Measurements from ENCODE around the gene CYTH4. TPM values are rescaled to one million over a fixed set of nuclear protein-coding genes. Genes with fewer than 3 reads are reported as not detected.

Gene CYTH4
- total RNA-seq, 2 experiments from 2014 or later = 97.8 to 123 TPM

DNA sequence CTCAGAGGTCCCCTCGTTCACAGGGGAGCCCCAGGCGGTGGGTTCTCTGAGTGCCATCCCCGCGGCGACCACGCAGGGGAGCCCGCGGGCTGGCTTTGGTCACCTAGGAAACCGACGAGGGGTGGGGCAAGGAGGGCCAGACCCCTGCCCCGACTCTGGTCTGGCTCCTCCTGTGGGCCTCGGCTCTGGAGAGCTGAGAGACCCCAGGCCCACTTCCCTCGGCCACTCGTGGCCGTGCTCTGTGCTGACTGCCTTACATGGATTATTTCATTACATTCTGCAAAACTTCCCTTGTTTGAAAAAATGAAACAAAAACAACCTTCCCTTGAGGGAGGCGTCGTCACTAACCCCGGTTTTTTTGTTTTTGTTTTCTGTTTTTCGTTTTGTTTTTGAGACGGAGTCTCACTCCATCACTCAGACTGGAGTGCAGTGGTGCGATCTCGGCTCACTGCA is 15.1 kb upstream of the CYTH4 start:
- Mint-ChIP-seq H3K4me3 (peak overlapping the region; percentile 86), H3K27ac (peak overlapping the region; percentile 92), H3K4me1 (peaks cover 30% of the 10 kb centered on the region), H3K36me3 (peaks cover 5% of the 10 kb centered on the region), H3K9me3 (ENCODE audit: low read depth) (peaks cover 4% of the 10 kb centered on the region), H3K27me3 (peaks cover 4% of the 10 kb centered on the region)
- DNase-seq (peak; percentile 83), ATAC-seq (peak; percentile 90)
- CTCF ChIA-PET = interaction anchor here (0.8 to 2.9 kb wide), 29 partner anchors 8 to 300 kb away, joined by 3 to 23 read pairs (median 5); partner anchors contain the start of genes MFNG and RAC2

DNA sequence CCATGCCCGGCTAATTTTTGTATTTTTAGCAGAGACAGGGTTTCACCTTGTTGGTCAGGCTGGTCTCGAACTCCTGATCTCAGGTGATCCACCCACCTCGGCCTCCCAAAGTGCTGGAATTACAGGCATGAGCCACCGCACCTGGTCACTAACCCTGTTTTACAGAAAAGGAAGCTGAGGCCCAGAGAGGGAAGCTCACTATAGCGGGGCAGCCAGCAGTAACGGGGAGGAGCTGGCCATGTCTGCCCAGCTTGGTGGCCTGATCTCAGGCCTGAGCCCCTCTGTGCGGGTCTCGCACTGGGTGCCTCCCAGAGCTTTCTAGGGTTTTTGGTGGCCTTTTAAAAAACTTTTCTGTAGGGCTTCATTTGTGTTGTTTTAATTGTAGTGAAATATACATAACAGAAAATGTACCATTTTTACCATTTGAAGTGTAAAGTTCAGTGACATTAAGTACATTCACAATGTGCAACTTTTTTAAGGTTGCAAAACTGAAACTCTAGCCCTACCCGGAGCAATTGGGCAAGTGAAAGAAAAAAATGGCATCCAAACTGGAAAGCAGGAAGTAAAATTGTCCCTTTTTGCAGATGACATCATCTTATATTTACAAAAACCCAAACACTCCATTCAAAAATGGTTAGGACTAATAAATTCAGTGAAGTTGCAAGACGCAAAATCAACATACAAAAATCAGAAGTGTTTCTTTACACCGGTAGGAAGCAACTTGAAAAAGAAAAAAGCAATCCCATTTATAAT is 14.5 kb upstream of the CYTH4 start:
- peaks cover 5% of the 10 kb centered on the region for H3K36me3 Mint-ChIP-seq
- ATAC-seq (peak; percentile 32), DNase-seq (no peak)
- peak overlapping the region; percentile 92 for H3K27ac Mint-ChIP-seq
- peaks cover 4% of the 10 kb centered on the region for H3K9me3 Mint-ChIP-seq (ENCODE audit: low read depth)
- peaks cover 2% of the 10 kb centered on the region for H3K27me3 Mint-ChIP-seq
- CTCF ChIA-PET = interaction anchor here (0.7 to 2.9 kb wide), 32 partner anchors 9 to 336 kb away, joined by 3 to 23 read pairs (median 4); partner anchors contain the start of genes MFNG and RAC2
- peaks cover 31% of the 10 kb centered on the region for H3K4me1 Mint-ChIP-seq
- H3K4me3 Mint-ChIP-seq = peak overlapping the region; percentile 86

DNA sequence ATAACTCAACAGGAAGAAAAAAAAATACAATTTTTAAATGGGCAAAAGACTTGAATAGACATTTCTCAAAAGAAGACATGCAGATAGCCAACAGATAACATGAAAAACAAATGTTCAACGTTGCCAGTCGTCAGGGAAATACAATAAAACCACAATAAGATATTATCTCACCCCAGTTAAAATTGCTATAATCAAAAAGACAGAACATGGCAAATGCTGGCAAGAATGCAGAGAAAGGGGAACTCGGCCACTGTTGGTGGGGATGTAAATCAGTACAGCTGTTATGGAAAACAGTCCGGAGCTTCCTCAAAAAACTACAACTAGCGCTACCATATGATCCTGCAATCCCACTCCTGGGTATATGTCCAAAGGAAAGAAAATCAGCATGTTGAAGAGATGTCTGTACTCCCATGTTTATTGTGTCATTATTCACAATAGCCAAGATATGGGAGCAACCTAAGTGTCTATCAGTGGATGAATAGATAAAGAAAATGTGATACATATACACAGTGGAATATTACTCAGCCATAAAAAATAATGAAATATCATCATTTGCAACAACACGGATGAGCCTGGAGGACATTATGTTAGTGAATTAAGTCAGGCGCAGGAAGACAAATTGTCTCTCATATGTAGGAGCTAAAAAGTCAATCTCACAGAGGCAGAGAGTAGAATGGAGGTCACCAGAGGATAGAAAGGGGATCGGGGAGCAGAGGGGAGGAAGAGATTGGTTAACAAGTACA is 12.2 kb upstream of the CYTH4 start:
- DNase-seq = no peak
- H3K4me1 Mint-ChIP-seq = peaks cover 53% of the 10 kb centered on the region

DNA sequence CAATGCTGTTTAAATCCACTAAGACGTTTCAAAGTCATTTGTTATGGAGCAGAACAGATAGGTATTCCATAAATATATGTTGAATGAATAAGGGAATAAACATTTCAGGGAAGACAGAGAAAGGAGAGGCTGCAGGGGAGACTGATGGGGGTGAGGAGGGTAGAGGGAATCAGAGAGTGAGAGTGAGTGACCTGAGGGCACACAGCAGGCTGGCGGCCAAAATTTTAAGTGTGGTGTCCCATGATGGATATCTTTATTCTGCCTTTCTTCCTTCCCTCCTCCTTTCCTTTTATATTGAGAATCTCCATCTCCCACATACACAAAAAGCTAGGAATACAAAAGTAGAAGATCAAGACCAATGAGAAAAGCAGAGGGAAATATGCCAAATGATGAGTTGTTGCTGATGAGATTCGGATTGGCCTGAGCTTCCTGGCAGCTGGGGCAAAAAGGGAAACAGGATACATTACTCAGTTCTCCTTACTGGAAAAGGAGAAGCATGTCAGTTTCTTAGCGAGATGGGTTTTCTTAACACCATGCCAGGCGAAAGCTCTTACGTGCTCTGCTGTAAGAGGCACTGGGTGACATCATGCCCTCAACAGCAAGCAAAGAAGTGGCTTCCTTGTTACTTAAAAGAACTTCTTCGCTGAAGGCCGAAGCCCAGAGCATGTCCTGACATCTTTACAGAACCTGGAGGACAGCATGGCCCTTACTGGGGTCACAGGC is 11.2 kb upstream of the CYTH4 start:
- CTCF ChIA-PET = interaction anchor here (1.2 to 4.8 kb wide), 6 partner anchors 11 to 157 kb away, joined by 3 to 27 read pairs (median 4); no protein-coding TSS in a partner anchor
- ATAC-seq = no peak
- Mint-ChIP-seq H3K4me1 (peaks cover 63% of the 10 kb centered on the region), H3K27me3 (peaks cover 2% of the 10 kb centered on the region), H3K9me3 (ENCODE audit: low read depth) (no peaks in the 10 kb centered on the region), H3K4me3 (no peak overlapping the region), H3K36me3 (no peaks in the 10 kb centered on the region), H3K27ac (no peak overlapping the region)
- no peak for DNase-seq

More for the DNA sequence above, 12.2 kb upstream of the CYTH4 start:
- CTCF ChIA-PET = interaction anchor here (0.8 to 4.8 kb wide), 13 partner anchors 9 to 161 kb away, joined by 3 to 27 read pairs (median 3); no protein-coding TSS in a partner anchor
- H3K27ac Mint-ChIP-seq = no peak overlapping the region
- H3K36me3 Mint-ChIP-seq = no peaks in the 10 kb centered on the region
- no peak for ATAC-seq
- peaks cover 2% of the 10 kb centered on the region for H3K27me3 Mint-ChIP-seq
- no peak overlapping the region for H3K4me3 Mint-ChIP-seq
- H3K9me3 Mint-ChIP-seq (ENCODE audit: low read depth) = no peaks in the 10 kb centered on the region

DNA sequence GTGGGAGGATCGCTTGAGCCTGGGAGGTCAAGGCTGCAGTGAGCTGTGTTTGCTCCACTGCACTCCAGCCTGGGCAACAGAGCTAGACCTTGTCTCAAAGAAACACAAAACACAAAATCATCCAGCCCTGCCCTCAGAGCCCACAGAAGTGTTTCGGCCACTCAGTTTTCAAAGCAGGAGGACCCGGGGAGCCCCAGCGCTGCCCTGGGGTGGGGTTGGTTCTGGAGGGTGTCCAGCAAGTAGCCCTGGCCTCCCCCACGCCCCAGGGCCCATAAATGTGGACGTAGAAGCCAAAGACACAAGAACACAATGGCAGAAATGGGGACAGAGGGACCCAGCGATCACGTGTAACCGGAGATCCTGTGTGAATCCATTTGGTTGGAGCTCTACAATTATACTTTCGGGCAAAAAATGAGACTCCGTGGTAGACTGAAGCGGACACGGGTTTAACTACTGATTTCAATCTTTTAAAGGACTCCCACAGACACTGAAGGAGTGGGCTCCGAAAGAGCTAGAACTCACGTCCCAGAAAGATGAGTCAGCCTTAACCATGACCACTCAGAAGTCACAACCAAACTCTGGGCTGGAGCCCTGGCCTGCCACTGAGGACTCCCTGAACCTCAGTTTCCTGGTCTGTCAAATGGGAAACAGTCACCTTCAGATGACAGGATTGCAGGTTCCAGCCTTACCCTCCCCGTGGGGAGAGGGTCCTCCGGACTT is 9.0 kb upstream of the CYTH4 start:
- peak; percentile 71 for DNase-seq
- peak; percentile 93 for ATAC-seq
- peak overlapping the region; percentile 1 for H3K4me3 Mint-ChIP-seq
- CTCF ChIA-PET = interaction anchor here (0.7 to 4.8 kb wide), 16 partner anchors 9 to 256 kb away, joined by 3 to 27 read pairs (median 3); partner anchors contain the start of genes CYTH4 and RAC2
- H3K4me1 Mint-ChIP-seq = peaks cover 54% of the 10 kb centered on the region
- H3K27ac Mint-ChIP-seq = peak overlapping the region; percentile 75
- no peaks in the 10 kb centered on the region for H3K9me3 Mint-ChIP-seq (ENCODE audit: low read depth)
- peaks cover 2% of the 10 kb centered on the region for H3K27me3 Mint-ChIP-seq
- H3K36me3 Mint-ChIP-seq = no peaks in the 10 kb centered on the region

DNA sequence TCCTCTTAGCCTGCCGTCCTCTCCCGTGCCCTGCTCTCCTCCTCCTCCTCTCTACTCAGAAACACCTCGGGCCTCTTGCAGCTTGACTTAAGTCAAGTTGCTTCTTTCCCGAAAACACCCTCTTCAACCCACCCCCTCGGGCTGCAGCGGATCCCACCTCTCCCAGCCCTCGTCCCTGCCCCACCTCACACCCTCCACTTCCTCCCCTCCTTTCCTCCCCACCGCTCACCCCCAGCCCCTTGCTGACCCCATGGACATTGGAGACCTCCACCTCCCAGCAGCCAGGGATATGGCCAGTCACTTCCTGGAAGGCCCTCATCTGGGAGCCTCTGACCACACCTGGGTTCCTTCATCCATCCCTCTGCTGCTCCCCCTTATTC is 8.5 kb upstream of the CYTH4 start:
- Mint-ChIP-seq H3K4me3 (no peak overlapping the region), H3K4me1 (peaks cover 57% of the 10 kb centered on the region), H3K9me3 (ENCODE audit: low read depth) (no peaks in the 10 kb centered on the region), H3K27me3 (peaks cover 2% of the 10 kb centered on the region), H3K36me3 (no peaks in the 10 kb centered on the region), H3K27ac (peak overlapping the region; percentile 75)
- ATAC-seq (peak; percentile 41), DNase-seq (no peak)
- CTCF ChIA-PET = interaction anchor here (1.0 to 4.8 kb wide), 10 partner anchors 8 to 42 kb away, joined by 3 to 27 read pairs (median 3); partner anchors contain the start of genes CYTH4 and RAC2

DNA sequence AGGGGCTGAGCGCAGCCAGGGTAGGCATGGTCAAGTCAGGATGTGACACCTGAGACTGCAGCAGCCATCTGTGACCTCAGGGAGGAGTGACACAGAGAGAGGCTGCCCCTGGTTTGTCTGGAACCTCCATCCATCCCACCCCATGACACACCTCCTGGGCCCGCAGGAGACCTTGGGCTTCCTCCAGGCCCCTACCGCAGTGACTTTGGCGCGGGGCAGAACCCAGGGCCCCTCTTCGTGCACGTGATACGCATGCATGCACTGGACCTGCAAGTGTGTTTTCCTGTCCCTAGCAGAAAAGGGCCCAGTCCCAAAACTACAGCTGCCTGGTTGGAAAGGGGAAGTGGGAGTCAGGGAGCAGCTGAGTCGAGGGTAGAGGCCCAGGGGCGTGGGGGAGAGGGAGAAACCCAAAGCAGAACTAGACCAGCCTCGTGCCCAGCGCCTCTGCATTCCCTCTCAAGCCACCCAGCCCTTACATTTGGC is 7.9 kb upstream of the CYTH4 start:
- CTCF ChIA-PET = interaction anchor here (1.0 to 2.0 kb wide), 5 partner anchors 15 to 42 kb away, joined by 3 to 6 read pairs (median 3); partner anchors contain the start of gene RAC2
- no peak for ATAC-seq

DNA sequence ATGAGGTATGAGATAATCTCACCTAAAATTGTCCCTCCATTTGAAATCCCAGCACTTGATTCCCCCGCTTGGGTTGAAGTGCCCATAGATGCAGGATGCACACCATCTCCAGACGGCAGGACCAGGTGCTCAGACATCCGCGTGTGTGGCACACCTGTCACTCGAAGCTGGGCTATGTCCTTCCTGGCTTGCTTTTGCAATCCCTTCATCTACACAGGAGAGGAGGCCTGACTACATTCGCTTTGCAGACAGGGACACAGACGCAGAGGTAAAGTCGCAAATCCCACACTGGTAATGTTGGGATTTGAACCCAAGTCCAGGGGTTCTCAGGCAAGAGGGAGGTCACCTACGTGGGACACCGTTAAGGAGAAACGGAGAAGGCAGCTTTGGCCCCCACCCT is 7.2 kb upstream of the CYTH4 start:
- H3K27ac Mint-ChIP-seq = no peak overlapping the region
- H3K4me1 Mint-ChIP-seq = peaks cover 59% of the 10 kb centered on the region
- DNase-seq (no peak), ATAC-seq (no peak)
- H3K36me3 Mint-ChIP-seq = no peaks in the 10 kb centered on the region
- H3K27me3 Mint-ChIP-seq = no peaks in the 10 kb centered on the region
- no peaks in the 10 kb centered on the region for H3K9me3 Mint-ChIP-seq (ENCODE audit: low read depth)
- CTCF ChIA-PET = interaction anchor here (1.1 kb wide), 1 partner anchor 37 kb away, joined by 4 read pairs; no protein-coding TSS in a partner anchor
- no peak overlapping the region for H3K4me3 Mint-ChIP-seq

More for the DNA sequence above, 7.9 kb upstream of the CYTH4 start:
- Mint-ChIP-seq H3K9me3 (ENCODE audit: low read depth) (no peaks in the 10 kb centered on the region), H3K4me1 (peaks cover 59% of the 10 kb centered on the region), H3K27ac (no peak overlapping the region), H3K27me3 (peaks cover under 1% of the 10 kb centered on the region), H3K36me3 (no peaks in the 10 kb centered on the region), H3K4me3 (no peak overlapping the region)
- no peak for DNase-seq

DNA sequence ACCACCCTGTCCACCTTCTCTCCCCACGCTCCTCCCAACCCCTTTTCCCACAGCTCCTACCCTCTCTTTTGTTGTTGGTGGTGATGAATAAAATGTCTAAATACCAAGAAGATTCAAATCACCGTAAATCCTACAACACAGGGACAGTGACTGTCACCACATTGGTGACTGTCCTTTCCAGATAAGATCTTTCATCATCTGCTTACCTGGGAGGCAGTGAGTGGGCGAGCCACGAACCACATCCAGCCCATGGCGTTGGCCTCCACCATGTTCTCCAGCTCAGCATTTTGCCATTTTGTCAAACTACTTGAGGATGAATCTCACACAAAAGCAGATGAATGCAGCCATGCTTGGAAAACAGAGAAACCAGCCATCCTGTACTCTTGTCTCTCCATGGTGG is 6.7 kb upstream of the CYTH4 start:
- H3K9me3 Mint-ChIP-seq (ENCODE audit: low read depth) = no peaks in the 10 kb centered on the region
- CTCF ChIA-PET = interaction anchor here (1.1 kb wide), 1 partner anchor 37 kb away, joined by 4 read pairs; no protein-coding TSS in a partner anchor
- H3K4me3 Mint-ChIP-seq = no peak overlapping the region
- DNase-seq (peak; percentile 74), ATAC-seq (no peak)
- peaks cover 59% of the 10 kb centered on the region for H3K4me1 Mint-ChIP-seq
- peak overlapping the region; percentile 52 for H3K27ac Mint-ChIP-seq
- no peaks in the 10 kb centered on the region for H3K36me3 Mint-ChIP-seq
- H3K27me3 Mint-ChIP-seq = no peaks in the 10 kb centered on the region

DNA sequence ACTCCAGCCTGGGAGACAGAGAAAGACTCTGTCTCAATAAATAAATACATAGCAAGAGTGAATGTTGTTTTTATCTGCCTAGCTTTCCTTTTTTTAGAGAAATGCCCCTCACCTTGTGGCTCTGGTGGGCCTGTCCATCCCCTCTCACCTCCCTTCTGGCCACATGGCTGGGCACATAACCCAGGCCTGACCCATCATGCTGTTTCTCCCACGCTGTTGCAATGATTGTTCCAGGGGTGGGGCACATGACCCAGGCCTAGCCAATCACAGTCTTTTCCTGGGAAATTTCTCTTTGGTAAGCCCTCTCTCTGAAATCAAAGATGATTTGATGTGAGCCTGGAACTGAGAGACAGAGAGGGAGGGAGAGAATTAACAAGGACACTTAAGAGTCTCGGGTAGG is 5.5 kb upstream of the CYTH4 start:
- Mint-ChIP-seq H3K4me1 (peaks cover 66% of the 10 kb centered on the region), H3K9me3 (ENCODE audit: low read depth) (no peaks in the 10 kb centered on the region), H3K27ac (no peak overlapping the region), H3K36me3 (no peaks in the 10 kb centered on the region), H3K27me3 (no peaks in the 10 kb centered on the region), H3K4me3 (no peak overlapping the region)
- CTCF ChIA-PET = interaction anchor here (1.1 to 3.2 kb wide), 3 partner anchors 9 to 34 kb away, joined by 3 to 14 read pairs (median 4); no protein-coding TSS in a partner anchor
- DNase-seq (no peak), ATAC-seq (no peak)

DNA sequence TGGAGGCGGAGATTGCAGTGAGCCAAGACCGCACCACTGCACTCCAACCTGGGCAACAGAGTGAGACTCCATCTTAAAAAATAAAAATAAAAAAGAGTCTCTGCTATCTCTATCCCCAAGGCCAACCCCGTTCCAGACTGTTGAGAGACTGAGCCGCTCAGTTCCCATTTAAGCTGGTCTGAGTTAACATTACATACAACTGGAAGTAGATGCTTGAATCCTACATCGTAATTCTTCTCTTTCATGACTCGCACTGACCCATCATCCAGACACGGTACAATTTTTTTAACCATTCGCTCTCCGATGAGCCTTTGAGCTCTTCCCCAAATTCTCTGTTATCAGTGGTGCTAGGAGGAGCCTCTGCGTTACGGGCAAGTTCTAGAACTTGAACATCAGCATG is 4.9 kb upstream of the CYTH4 start:
- Mint-ChIP-seq H3K36me3 (no peaks in the 10 kb centered on the region), H3K4me3 (no peak overlapping the region), H3K27me3 (no peaks in the 10 kb centered on the region), H3K9me3 (ENCODE audit: low read depth) (no peaks in the 10 kb centered on the region), H3K4me1 (peaks cover 68% of the 10 kb centered on the region), H3K27ac (no peak overlapping the region)
- CTCF ChIA-PET = interaction anchor here (1.1 to 3.2 kb wide), 4 partner anchors 9 to 181 kb away, joined by 3 to 14 read pairs (median 4); no protein-coding TSS in a partner anchor
- ATAC-seq (no peak), DNase-seq (no peak)

DNA sequence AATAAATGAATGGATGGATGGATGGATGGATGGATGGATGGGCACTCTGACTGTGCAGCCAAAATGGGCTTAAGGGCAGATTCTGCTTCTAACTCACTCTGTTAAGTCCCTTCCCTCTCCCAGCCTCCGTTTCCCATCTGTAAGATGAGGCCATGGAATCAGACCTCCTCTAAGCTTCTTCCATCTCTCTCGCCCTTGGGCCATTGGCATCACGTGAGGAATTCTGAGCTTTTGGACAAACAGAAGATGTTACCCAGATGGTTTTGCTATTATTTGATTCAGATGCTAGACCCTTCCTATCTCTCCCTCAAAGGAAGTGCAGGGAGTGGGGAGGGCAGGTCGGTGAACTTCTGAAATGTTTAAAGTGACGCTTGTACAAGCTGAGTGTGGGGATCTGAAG is 4.0 kb upstream of the CYTH4 start:
- H3K9me3 Mint-ChIP-seq (ENCODE audit: low read depth) = no peaks in the 10 kb centered on the region
- no peak overlapping the region for H3K27ac Mint-ChIP-seq
- H3K27me3 Mint-ChIP-seq = no peaks in the 10 kb centered on the region
- DNase-seq = no peak
- H3K4me1 Mint-ChIP-seq = peaks cover 63% of the 10 kb centered on the region
- CTCF ChIA-PET = interaction anchor here (0.9 to 3.2 kb wide), 5 partner anchors 9 to 180 kb away, joined by 3 to 14 read pairs (median 5); no protein-coding TSS in a partner anchor
- peaks cover 7% of the 10 kb centered on the region for H3K36me3 Mint-ChIP-seq
- no peak for ATAC-seq
- no peak overlapping the region for H3K4me3 Mint-ChIP-seq
